CD14-positive monocyte (primary cell): ENCODE measurements around the gene ZNF345. TPM values are rescaled to one million over a fixed set of nuclear protein-coding genes. Genes with fewer than 3 reads are reported as not detected.
A peak's percentile ranks its signal among the peaks of the same experiment; 100 is the strongest.

ENCODE experiments used
- DNase-seq, 3 donors: peaks; one replicate each; pipeline ENCODE4 v3.0.0-alpha.2; 2011 to 2022
- H2AFZ ChIP-seq: 2 replicates; pipeline ENCODE4 v1.6.0; 2012; ENCODE audit warnings: mild to moderate bottlenecking, low read depth, low read length, inconsistent platforms; ENCODE audit not compliant: insufficient read depth, poor library complexity, severe bottlenecking
- H3K27ac ChIP-seq, 2 donors: 1 replicate in 1 of 2; 2 replicates in 1 of 2; pipeline ENCODE4 v1.5.1; 2012 to 2013; ENCODE audit warnings: low read length in 2 of 2, control low read depth in 1 of 2, inconsistent platforms in 1 of 2, low read depth in 1 of 2, mild to moderate bottlenecking in 1 of 2
- H3K27me3 ChIP-seq, 2 donors: one replicate each; pipeline versions ENCODE4 v1.6.0 to v1.6.1; 2011 to 2013; ENCODE audit warnings: low read length in 2 of 2; ENCODE audit not compliant: control insufficient read depth in 2 of 2, insufficient read depth in 2 of 2
- H3K36me3 ChIP-seq, 2 donors: replicated peaks in 1 of 2; 1 replicate in 1 of 2; 2 replicates in 1 of 2; pipeline versions ENCODE4 v1.5.1 to v1.6.1; 2012 to 2013; ENCODE audit warnings: low read length in 2 of 2, control low read depth in 1 of 2, inconsistent platforms in 1 of 2, mild to moderate bottlenecking in 1 of 2; ENCODE audit not compliant: insufficient read depth in 2 of 2, control insufficient read depth in 1 of 2
- H3K4me1 ChIP-seq, 2 donors: 1 replicate in 1 of 2; 2 replicates in 1 of 2; pipeline versions ENCODE4 v1.5.1 to v1.6.1; 2012 to 2013; ENCODE audit warnings: low read length in 2 of 2, control low read depth in 1 of 2, inconsistent platforms in 1 of 2, mild to moderate bottlenecking in 1 of 2, moderate library complexity in 1 of 2; ENCODE audit not compliant: insufficient read depth in 2 of 2, control insufficient read depth in 1 of 2
- H3K4me2 ChIP-seq: replicated peaks from 2 replicates; pipeline ENCODE3; 2012; ENCODE audit warnings: low read length, moderate library complexity, mild to moderate bottlenecking; ENCODE audit not compliant: poor library complexity, severe bottlenecking; ENCODE audit errors: extremely low read depth
- H3K4me3 ChIP-seq, 3 experiments: fragments of 200-600 bp in 1 of 3; sonication (generic) in 1 of 3; replicated peaks in 1 of 3; 1 replicate in 2 of 3; 2 replicates in 1 of 3; pipeline ENCODE4 v1.5.1; 2011 to 2013; ENCODE audit warnings: low read length in 3 of 3, mild to moderate bottlenecking in 3 of 3, control low read depth in 2 of 3, low read depth in 2 of 3, inconsistent platforms in 1 of 3, moderate library complexity in 1 of 3
- H3K79me2 ChIP-seq: 2 replicates; pipeline ENCODE4 v1.6.0; 2012; ENCODE audit warnings: mild to moderate bottlenecking, control low read depth, inconsistent platforms, low read length, moderate library complexity; ENCODE audit not compliant: insufficient read depth
- H3K9ac ChIP-seq: 2 replicates; pipeline ENCODE4 v1.6.0; 2017; ENCODE audit warnings: low read length, mild to moderate bottlenecking; ENCODE audit not compliant: insufficient read depth, poor library complexity, severe bottlenecking
- H3K9me3 ChIP-seq, 2 donors: replicated peaks in 1 of 2; 1 replicate in 1 of 2; 2 replicates in 1 of 2; pipeline versions ENCODE4 v1.5.1 to v1.6.1; 2012 to 2013; ENCODE audit warnings: low read length in 2 of 2, control low read depth in 1 of 2; ENCODE audit not compliant: control insufficient read depth in 1 of 2, insufficient read depth in 1 of 2
- H4K20me1 ChIP-seq: 2 replicates; pipeline ENCODE4 v1.6.0; 2012; ENCODE audit warnings: mild to moderate bottlenecking, low read length, control low read depth, moderate library complexity; ENCODE audit not compliant: insufficient read depth
- H3K27ac Mint-ChIP-seq, 7 donors: one replicate each; pipeline ENCODE4 v1.8.0; 2020; ENCODE audit warnings: mild to moderate bottlenecking in 7 of 7, mixed read lengths in 7 of 7, moderate library complexity in 6 of 7, inconsistent platforms in 2 of 7
- H3K27me3 Mint-ChIP-seq, 3 donors: one replicate each; pipeline ENCODE4 v1.8.0; 2021 to 2022; ENCODE audit warnings: low read depth in 3 of 3, mild to moderate bottlenecking in 3 of 3, mixed read lengths in 3 of 3, moderate library complexity in 3 of 3, inconsistent platforms in 1 of 3
- H3K36me3 Mint-ChIP-seq, 2 donors: one replicate each; pipeline ENCODE4 v1.8.0; 2020; ENCODE audit warnings: mixed read lengths in 2 of 2, inconsistent platforms in 1 of 2, mild to moderate bottlenecking in 1 of 2
- H3K4me1 Mint-ChIP-seq: one replicate; pipeline ENCODE4 v1.8.0; 2020; ENCODE audit warnings: mild to moderate bottlenecking, mixed read lengths
- H3K4me3 Mint-ChIP-seq, 2 donors: one replicate each; pipeline ENCODE4 v1.8.0; 2020; ENCODE audit warnings: mild to moderate bottlenecking in 2 of 2, mixed read lengths in 2 of 2, moderate library complexity in 1 of 2
- H3K9me3 Mint-ChIP-seq, 7 donors: one replicate each; pipeline ENCODE4 v1.8.0; 2020 to 2022; ENCODE audit warnings: mixed read lengths in 7 of 7, mild to moderate bottlenecking in 6 of 7, moderate library complexity in 6 of 7, inconsistent platforms in 2 of 7
- WGBS: methylation state at CpG from one replicate; pipeline ENCODE4 v1.1.5; 2013; ENCODE audit warnings: missing lambda C conversion rate; ENCODE audit not compliant: insufficient coverage; 5-methylcytosine and 5-hydroxymethylcytosine counted together
- intact Hi-C, 2 donors: fragments of 100-400 bp; cut with micrococcal nuclease; formaldehyde crosslinking; loops; one replicate each; pipeline versions ENCODE4 v1.15.0 to v1.15.1; 2023
- polyA plus RNA-seq, 3 donors: library from polyadenylated mRNA; depleted of rRNA in 1 of 3; unstranded in 2 of 3; stranded (reverse) in 1 of 3; fragments of 300-500 nt in 2 of 3; fragments of >200 nt in 1 of 3; fragmentation: Illumina TruSeq in 2 of 3; gene quantifications; 1 replicate in 2 of 3; 2 replicates in 1 of 3; pipeline ENCODE4 v1.2.3, GENCODE V29; 2012 to 2021
- TF ChIP-seq, protein P1 (sequence below): fragments of 200-600 bp; IDR thresholded peaks from one replicate; pipeline ENCODE4 v1.8.0; 2022; ENCODE audit warnings: antibody characterized with exemption, mild to moderate bottlenecking

The ZNF345 gene
- polyA plus RNA-seq, 3 donors: 0.66 to 2.3 (median 1.3) TPM

DNA sequence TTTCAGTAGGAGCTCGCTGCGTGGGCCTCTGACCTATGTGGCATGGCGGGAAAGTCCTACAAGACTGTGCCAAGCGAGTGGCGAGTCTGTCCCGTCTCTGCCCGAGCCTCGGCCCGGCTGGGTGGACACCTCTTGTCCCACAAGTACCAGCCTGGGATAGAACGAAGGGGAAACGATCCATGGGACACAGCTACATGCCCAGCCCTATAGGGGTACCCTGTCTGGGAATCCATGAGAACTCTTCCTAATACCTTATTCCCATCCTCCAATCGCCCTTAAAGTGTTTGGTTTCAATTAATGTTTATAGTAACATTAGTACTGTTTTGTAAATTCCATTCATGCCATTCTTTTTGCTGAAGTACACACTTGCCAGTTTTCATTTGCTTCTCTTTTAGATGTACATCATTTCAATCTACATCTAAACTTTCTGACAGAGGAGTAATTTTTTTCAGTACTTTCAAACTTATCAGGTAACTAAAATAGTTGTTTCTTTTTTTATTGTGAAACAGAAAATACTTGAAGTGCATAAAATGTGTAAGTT lies 11.8 kb upstream of the ZNF345 start:
- Mint-ChIP-seq H3K27ac (no peak overlapping the region), H3K4me3 (no peak overlapping the region), H3K27me3 (no peaks in the 10 kb centered on the region), H3K9me3 (peaks cover 17 to 58% (median 49%) of the 10 kb centered on the region in 7 donors), H3K36me3 (peaks cover 14 to 22% of the 10 kb centered on the region in 2 donors), H3K4me1 (no peaks in the 10 kb centered on the region)
- Histone ChIP-seq H2AFZ (peak overlapping the region; percentile 94), H3K9ac (peak overlapping the region; percentile 78), H3K79me2 (peaks cover 3% of the 10 kb centered on the region), H3K9me3 (peaks cover 53 to 60% of the 10 kb centered on the region in 2 donors), H3K4me1 (peaks cover 14 to 18% of the 10 kb centered on the region in 2 donors), H3K27me3 (no peaks in the 10 kb centered on the region), H3K4me2 (peak overlapping the region; percentile 85), H4K20me1 (no peaks in the 10 kb centered on the region), H3K36me3 (peaks cover 0 to 8% of the 10 kb centered on the region in 2 donors), H3K4me3 (peak overlapping the region; percentile 61 to 92 (median 64)), H3K27ac (peak overlapping the region; percentile 83 to 86)
- intact Hi-C loops: loop anchor here (1.0 to 5.0 kb wide), 5 partner anchors 12 to 312 kb away; partner anchors contain the start of genes ZNF260 (in 1 of the 2), ZNF420 (in 1 of the 2) and ZNF461 (in 1 of the 2)
- WGBS: 33% methylated on average over 8 of the region's 12 CpGs
- TF ChIP-seq, protein P1, sequence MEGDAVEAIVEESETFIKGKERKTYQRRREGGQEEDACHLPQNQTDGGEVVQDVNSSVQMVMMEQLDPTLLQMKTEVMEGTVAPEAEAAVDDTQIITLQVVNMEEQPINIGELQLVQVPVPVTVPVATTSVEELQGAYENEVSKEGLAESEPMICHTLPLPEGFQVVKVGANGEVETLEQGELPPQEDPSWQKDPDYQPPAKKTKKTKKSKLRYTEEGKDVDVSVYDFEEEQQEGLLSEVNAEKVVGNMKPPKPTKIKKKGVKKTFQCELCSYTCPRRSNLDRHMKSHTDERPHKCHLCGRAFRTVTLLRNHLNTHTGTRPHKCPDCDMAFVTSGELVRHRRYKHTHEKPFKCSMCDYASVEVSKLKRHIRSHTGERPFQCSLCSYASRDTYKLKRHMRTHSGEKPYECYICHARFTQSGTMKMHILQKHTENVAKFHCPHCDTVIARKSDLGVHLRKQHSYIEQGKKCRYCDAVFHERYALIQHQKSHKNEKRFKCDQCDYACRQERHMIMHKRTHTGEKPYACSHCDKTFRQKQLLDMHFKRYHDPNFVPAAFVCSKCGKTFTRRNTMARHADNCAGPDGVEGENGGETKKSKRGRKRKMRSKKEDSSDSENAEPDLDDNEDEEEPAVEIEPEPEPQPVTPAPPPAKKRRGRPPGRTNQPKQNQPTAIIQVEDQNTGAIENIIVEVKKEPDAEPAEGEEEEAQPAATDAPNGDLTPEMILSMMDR: no peak
- no peak for DNase-seq

- H3K79me2 ChIP-seq: peaks cover 10% of the 10 kb centered on the region
- no peaks in the 10 kb centered on the region for H4K20me1 ChIP-seq
- Mint-ChIP-seq H3K27ac (no peak overlapping the region), H3K4me1 (peaks cover 2% of the 10 kb centered on the region), H3K27me3 (peaks cover 0 to 3% (median 3%) of the 10 kb centered on the region in 3 donors), H3K4me3 (no peak overlapping the region), H3K9me3 (peaks cover 20 to 59% (median 53%) of the 10 kb centered on the region in 7 donors), H3K36me3 (peaks cover 19 to 35% of the 10 kb centered on the region in 2 donors)
- TF ChIP-seq, protein P1: no peak
- H3K27ac ChIP-seq: no peak overlapping the region
- peaks cover 16 to 31% of the 10 kb centered on the region in 2 donors for H3K4me1 ChIP-seq
- H3K27me3 ChIP-seq: no peaks in the 10 kb centered on the region
- no peak overlapping the region for H2AFZ ChIP-seq
- WGBS: no CpG with 5 or more reads among the region's 1 CpG
- no peak overlapping the region for H3K9ac ChIP-seq
- H3K4me3 ChIP-seq: peak overlapping the region in 1 of 3 experiments; percentile 5
- no peak overlapping the region for H3K4me2 ChIP-seq
- intact Hi-C loops: no loop called here
- DNase-seq: no peak
- H3K9me3 ChIP-seq: peaks cover 47 to 54% of the 10 kb centered on the region in 2 donors
- no peaks in the 10 kb centered on the region for H3K36me3 ChIP-seq
These were observed 2.7 kb upstream of the ZNF345 start for GRCh38 chr19:36847968-36848367.
